GM18858 (cell line): ENCODE measurements around the gene KCNIP3.
"Not testable (repeated sequence)": the region's sequence is repeated elsewhere in the genome, so short reads cannot be mapped to it uniquely, and the experiment has no call there.

ENCODE experiments used
- ATAC-seq: cut with Tn5 transposase; IDR thresholded peaks from one replicate; pipeline ENCODE4 v1.9.1; 2021; ENCODE audit not compliant: unreplicated experiment

The KCNIP3 gene

GRCh38 chr2:95346738-95347671 is 49.9 kb downstream of the KCNIP3 start:
- ATAC-seq, result no peak

- no peak for ATAC-seq
These were observed 50.8 kb downstream of the KCNIP3 start for GRCh38 chr2:95347681-95348608.

- ATAC-seq, result no peak
These were observed 51.7 kb downstream of the KCNIP3 start for GRCh38 chr2:95348609-95349567.

- no peak for ATAC-seq
These were observed 52.6 kb downstream of the KCNIP3 start for GRCh38 chr2:95349568-95350322.

- no peak for ATAC-seq
These were observed 53.2 kb downstream of the KCNIP3 start for GRCh38 chr2:95350368-95350767.

GRCh38 chr2:95350774-95351597 is 53.8 kb downstream of the KCNIP3 start:
- ATAC-seq, result no peak

- ATAC-seq, result no peak
These were observed 54.4 kb downstream of the KCNIP3 start for GRCh38 chr2:95351598-95351915.

- ATAC-seq, result no peak
These were observed 55.3 kb downstream of the KCNIP3 start for GRCh38 chr2:95352310-95353054.

- no peak for ATAC-seq
These were observed 56.0 kb downstream of the KCNIP3 start for GRCh38 chr2:95353055-95353575.

GRCh38 chr2:95353613-95354468 is 56.7 kb downstream of the KCNIP3 start:
- ATAC-seq, result no peak

- no peak for ATAC-seq
These were observed 57.3 kb downstream of the KCNIP3 start for GRCh38 chr2:95354469-95354901.

- no peak for ATAC-seq
These were observed 57.8 kb downstream of the KCNIP3 start for GRCh38 chr2:95354925-95355324.

- not testable (repeated sequence) for ATAC-seq
These were observed 58.3 kb downstream of the KCNIP3 start for GRCh38 chr2:95355486-95355885.

GRCh38 chr2:95356821-95357700 is 59.9 kb downstream of the KCNIP3 start:
- ATAC-seq, result no peak

GRCh38 chr2:95357717-95358280 is 60.7 kb downstream of the KCNIP3 start:
- no peak for ATAC-seq

- ATAC-seq, result no peak
These were observed 61.9 kb downstream of the KCNIP3 start for GRCh38 chr2:95359031-95359430.
